Measurements from ENCODE around the gene ITPR2.

ITPR2 gene

GRCh38 chr12:26334621-26335124, 498.3 kb downstream of the ITPR2 start:
- Histone ChIP-seq H3K4me3 (replicated peaks; ENCODE audit: low read depth, low read length) (no peak overlapping the region), H3K27me3 (replicated peaks; ENCODE audit: control insufficient read depth, insufficient read depth, low read length) (no peaks in the 10 kb centered on the region), H3K36me3 (ENCODE audit: control insufficient read depth, insufficient read depth, low read length) (peaks cover 2% of the 10 kb centered on the region)
- no peak for TF ChIP-seq CTCF (IDR thresholded peaks at IDR 0.05; ENCODE audit: insufficient read depth, low read length, poor library complexity, severe bottlenecking)
- no peak for DNase-seq (ENCODE audit: extremely low read depth, insufficient read length)

- no peak for TF ChIP-seq CTCF (IDR thresholded peaks at IDR 0.05; ENCODE audit: insufficient read depth, low read length, poor library complexity, severe bottlenecking)
- peaks cover 2% of the 10 kb centered on the region for H3K36me3 ChIP-seq (ENCODE audit: control insufficient read depth, insufficient read depth, low read length)
- no peaks in the 10 kb centered on the region for H3K27me3 ChIP-seq (replicated peaks; ENCODE audit: control insufficient read depth, insufficient read depth, low read length)
- H3K4me3 ChIP-seq (replicated peaks; ENCODE audit: low read depth, low read length): no peak overlapping the region
- no peak for DNase-seq (ENCODE audit: extremely low read depth, insufficient read length)
These were observed 501.0 kb downstream of the ITPR2 start for GRCh38 chr12:26331960-26332359.

- no peaks in the 10 kb centered on the region for H3K27me3 ChIP-seq (replicated peaks; ENCODE audit: control insufficient read depth, insufficient read depth, low read length)
- no peak overlapping the region for H3K4me3 ChIP-seq (replicated peaks; ENCODE audit: low read depth, low read length)
- H3K36me3 ChIP-seq (ENCODE audit: control insufficient read depth, insufficient read depth, low read length): peaks cover 2% of the 10 kb centered on the region
- DNase-seq (ENCODE audit: extremely low read depth, insufficient read length): no peak
- TF ChIP-seq CTCF (IDR thresholded peaks at IDR 0.05; ENCODE audit: insufficient read depth, low read length, poor library complexity, severe bottlenecking): no peak
These were observed 501.9 kb downstream of the ITPR2 start for GRCh38 chr12:26331136-26331535.

- no peaks in the 10 kb centered on the region for H3K36me3 ChIP-seq (ENCODE audit: control insufficient read depth, insufficient read depth, low read length)
- DNase-seq (ENCODE audit: extremely low read depth, insufficient read length): no peak
- no peak overlapping the region for H3K4me3 ChIP-seq (replicated peaks; ENCODE audit: low read depth, low read length)
- no peak for TF ChIP-seq CTCF (IDR thresholded peaks at IDR 0.05; ENCODE audit: insufficient read depth, low read length, poor library complexity, severe bottlenecking)
- H3K27me3 ChIP-seq (replicated peaks; ENCODE audit: control insufficient read depth, insufficient read depth, low read length): no peaks in the 10 kb centered on the region
These were observed 504.9 kb downstream of the ITPR2 start for GRCh38 chr12:26327975-26328644.

GRCh38 chr12:26323673-26324072, 509.3 kb downstream of the ITPR2 start:
- DNase-seq (ENCODE audit: extremely low read depth, insufficient read length): no peak
- no peaks in the 10 kb centered on the region for H3K27me3 ChIP-seq (replicated peaks; ENCODE audit: control insufficient read depth, insufficient read depth, low read length)
- TF ChIP-seq CTCF (IDR thresholded peaks at IDR 0.05; ENCODE audit: insufficient read depth, low read length, poor library complexity, severe bottlenecking): no peak
- H3K4me3 ChIP-seq (replicated peaks; ENCODE audit: low read depth, low read length): no peak overlapping the region
- H3K36me3 ChIP-seq (ENCODE audit: control insufficient read depth, insufficient read depth, low read length): no peaks in the 10 kb centered on the region
